K562 (cell line): ENCODE results near the gene PEX11B. TPM values are rescaled to one million over a fixed set of nuclear protein-coding genes. Genes with fewer than 3 reads are reported as not detected.

Experiments
- BACH1 ChIP-seq: fragments of 200-800 bp; sonication (Bioruptor generic); IDR thresholded peaks from 2 replicates; pipeline ENCODE4 v1.6.1; 2016; ENCODE audit warnings: missing genetic modification characterization, missing compliant biosample characterization
- CREB3 ChIP-seq: fragments of 450-650 bp; conservative IDR thresholded peaks from 2 replicates; pipeline ENCODE4 v1.6.1; 2016; ENCODE audit warnings: missing genetic modification characterization, low read depth, mild to moderate bottlenecking, missing compliant biosample characterization, moderate library complexity
- CTBP1 ChIP-seq: fragments of 450-650 bp; IDR thresholded peaks from 2 replicates; pipeline ENCODE4 v1.6.1; 2016; ENCODE audit warnings: borderline replicate concordance
- E2F6 ChIP-seq, 2 experiments: IDR thresholded peaks; 2 replicates each; pipeline ENCODE4 v1.6.1; 2011; ENCODE audit warnings: borderline replicate concordance in 1 of 2, control low read depth in 1 of 2, low read depth in 1 of 2, low read length in 1 of 2, mild to moderate bottlenecking in 1 of 2, mixed read lengths in 1 of 2, moderate library complexity in 1 of 2; ENCODE audit not compliant: insufficient read depth in 1 of 2, insufficient read length in 1 of 2, poor library complexity in 1 of 2, severe bottlenecking in 1 of 2; ENCODE audit errors: extremely low read depth in 1 of 2
- E2F8 ChIP-seq: fragments of 450-650 bp; IDR thresholded peaks from 2 replicates; pipeline ENCODE4 v1.7.1; 2018; ENCODE audit warnings: mild to moderate bottlenecking, low read depth; ENCODE audit not compliant: partially characterized antibody
- FOXJ2 ChIP-seq: fragments of 200-800 bp; sonication (Bioruptor generic); IDR thresholded peaks from 2 replicates; pipeline ENCODE4 v1.6.1; 2016; ENCODE audit warnings: missing genetic modification characterization, missing compliant biosample characterization
- FOXK2 ChIP-seq, 2 experiments: fragments of 450-650 bp; IDR thresholded peaks in 1 of 2; conservative IDR thresholded peaks in 1 of 2; 2 replicates each; pipeline ENCODE4 v1.6.1; 2016; ENCODE audit warnings: low read depth in 2 of 2, mild to moderate bottlenecking in 1 of 2
- HIVEP1 ChIP-seq: fragments of 250-450 bp; sonication (Bioruptor Pico); IDR thresholded peaks from 2 replicates; pipeline ENCODE4 v1.4.0; 2020; ENCODE audit warnings: mild to moderate bottlenecking
- LCOR ChIP-seq: sonication (generic); formaldehyde crosslinking; IDR thresholded peaks from 2 replicates; pipeline ENCODE4 v1.8.0; 2022; ENCODE audit warnings: mild to moderate bottlenecking, missing genetic modification reagents
- NELFE ChIP-seq: IDR thresholded peaks from 2 replicates; pipeline ENCODE4 v1.6.1; 2011; ENCODE audit warnings: mild to moderate bottlenecking; ENCODE audit not compliant: insufficient read depth, insufficient read length
- POLR2A ChIP-seq: fragments of 450-650 bp; conservative IDR thresholded peaks from 2 replicates; pipeline ENCODE4 v1.6.1; 2016
- RFX1 ChIP-seq: fragments of 450-650 bp; IDR thresholded peaks from 2 replicates; pipeline ENCODE4 v1.6.1; 2016; ENCODE audit warnings: mild to moderate bottlenecking, moderate library complexity
- SNIP1 ChIP-seq: fragments of 450-650 bp; IDR thresholded peaks from 2 replicates; pipeline ENCODE4 v1.7.1; 2017; ENCODE audit warnings: low read depth, mild to moderate bottlenecking
- SOX6 ChIP-seq: fragments of 450-650 bp; IDR thresholded peaks from 2 replicates; pipeline ENCODE4 v1.6.1; 2014; ENCODE audit warnings: mild to moderate bottlenecking
- SPI1 ChIP-seq: IDR thresholded peaks from 2 replicates; pipeline ENCODE4 v1.6.1; 2011; ENCODE audit warnings: low read depth, low read length, control low read depth, borderline replicate concordance
- U2AF1 ChIP-seq: fragments of 200-400 bp; formaldehyde crosslinking; optimal IDR thresholded peaks from 2 replicates; pipeline ENCODE3; 2017; ENCODE audit warnings: mild to moderate bottlenecking, low read depth, low read length, moderate library complexity
- USF1 ChIP-seq: sonication (generic); formaldehyde crosslinking; IDR thresholded peaks from 2 replicates; pipeline ENCODE4 v1.9.0; 2022; ENCODE audit warnings: mild to moderate bottlenecking, missing genetic modification reagents
- ZEB2 ChIP-seq: fragments of 450-650 bp; IDR thresholded peaks from 2 replicates; pipeline ENCODE4 v1.6.1; 2016
- ZNF764 ChIP-seq: fragments of 250-450 bp; sonication (Bioruptor Pico); IDR thresholded peaks from 2 replicates; pipeline ENCODE4 v1.4.0; 2020; ENCODE audit warnings: low read depth, mild to moderate bottlenecking, moderate library complexity
- ZNF766 ChIP-seq: fragments of 200-800 bp; sonication (Bioruptor generic); conservative IDR thresholded peaks from 2 replicates; pipeline ENCODE4 v1.6.1; 2016; ENCODE audit warnings: missing genetic modification characterization, missing compliant biosample characterization
- polyA plus RNA-seq, 8 experiments: library from polyadenylated mRNA; depleted of rRNA in 4 of 8; stranded (reverse) in 5 of 8; unstranded in 3 of 8; fragments of >200 nt; fragmentation: Nextera tagmentation in 2 of 8; fragmentation: Illumina TruSeq in 1 of 8; extraction: Ambion mirVana in 2 of 8; extraction: Trizol in 1 of 8; gene quantifications; 2 replicates each; pipeline versions ENCODE4 v1.2.1 to v1.2.3, GENCODE V29; 2011 to 2014; ENCODE audit warnings: inconsistent platforms in 1 of 8, missing spikeins in 1 of 8
- total RNA-seq, 7 experiments: library from RNA; depleted of rRNA in 6 of 7; stranded (reverse); fragments of >200 nt in 6 of 7; fragmentation: Illumina TruSeq in 2 of 7; extraction: Trizol in 2 of 7; gene quantifications; 2 replicates each; pipeline versions ENCODE4 v1.2.1 to v1.2.3, GENCODE V29; 2011 to 2021; ENCODE audit warnings: low replicate concordance in 1 of 7
- TF ChIP-seq, protein P1 (sequence below): fragments of 450-650 bp; IDR thresholded peaks from 2 replicates; pipeline ENCODE4 v1.6.1; 2016
- TF ChIP-seq, protein P2 (sequence below): sonication (generic); IDR thresholded peaks from 2 replicates; pipeline ENCODE4 v1.6.1; 2016

The PEX11B gene
- total and polyA plus RNA-seq, 9 of the 15 experiments (the other 6 are each of a cell fraction or from before 2014, with no cell fraction given): 13.2 to 60.0 (median 21.7) TPM

- TF ChIP-seq CTBP1 (peak; percentile 62; the same call in 1 of the 2 replicates), FOXJ2 (tag) (peak; percentile 90), LCOR (CRISPR knock-in tag) (peak; percentile 65; the same call in 1 of the 2 replicates), NELFE (no peak), CREB3 (tag) (no peak), ZEB2 (peak; percentile 40; the same call in 1 of the 2 replicates), POLR2A (no peak), SOX6 (peak; percentile 32; the same call in 1 of the 2 replicates), SNIP1 (peak; percentile 51; the same call in 1 of the 2 replicates), E2F8 (no peak), USF1 (no peak), HIVEP1 (CRISPR knock-in tag) (no peak), RFX1 (peak; percentile 83), SPI1 (peak; percentile 23; the same call in 1 of the 2 replicates), U2AF1 (no peak), ZNF764 (no peak), FOXK2 (conservative IDR thresholded peaks at IDR 0.05 in 1 of 2, IDR thresholded peaks at IDR 0.05 in 1 of 2; ENCODE audit: low read depth in 2 of 2) (0 out of 4 replicates have a peak, but pooled peaks of 1 of the 2 experiments have one; percentile 43), E2F6 (IDR thresholded peaks at IDR 0.05; ENCODE audit: borderline replicate concordance in 1 of 2, extremely low read depth in 1 of 2, insufficient read depth in 1 of 2, insufficient read length in 1 of 2, low read depth in 1 of 2, low read length in 1 of 2, poor library complexity in 1 of 2, severe bottlenecking in 1 of 2) (no peak), ZNF766 (CRISPR knock-in tag) (peak; percentile 98), BACH1 (tag) (no peak)
- TF ChIP-seq, protein P1, sequence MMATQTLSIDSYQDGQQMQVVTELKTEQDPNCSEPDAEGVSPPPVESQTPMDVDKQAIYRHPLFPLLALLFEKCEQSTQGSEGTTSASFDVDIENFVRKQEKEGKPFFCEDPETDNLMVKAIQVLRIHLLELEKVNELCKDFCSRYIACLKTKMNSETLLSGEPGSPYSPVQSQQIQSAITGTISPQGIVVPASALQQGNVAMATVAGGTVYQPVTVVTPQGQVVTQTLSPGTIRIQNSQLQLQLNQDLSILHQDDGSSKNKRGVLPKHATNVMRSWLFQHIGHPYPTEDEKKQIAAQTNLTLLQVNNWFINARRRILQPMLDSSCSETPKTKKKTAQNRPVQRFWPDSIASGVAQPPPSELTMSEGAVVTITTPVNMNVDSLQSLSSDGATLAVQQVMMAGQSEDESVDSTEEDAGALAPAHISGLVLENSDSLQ: 0 out of 2 replicates have a peak, but pooled peaks have one; percentile 9
- TF ChIP-seq, protein P2, sequence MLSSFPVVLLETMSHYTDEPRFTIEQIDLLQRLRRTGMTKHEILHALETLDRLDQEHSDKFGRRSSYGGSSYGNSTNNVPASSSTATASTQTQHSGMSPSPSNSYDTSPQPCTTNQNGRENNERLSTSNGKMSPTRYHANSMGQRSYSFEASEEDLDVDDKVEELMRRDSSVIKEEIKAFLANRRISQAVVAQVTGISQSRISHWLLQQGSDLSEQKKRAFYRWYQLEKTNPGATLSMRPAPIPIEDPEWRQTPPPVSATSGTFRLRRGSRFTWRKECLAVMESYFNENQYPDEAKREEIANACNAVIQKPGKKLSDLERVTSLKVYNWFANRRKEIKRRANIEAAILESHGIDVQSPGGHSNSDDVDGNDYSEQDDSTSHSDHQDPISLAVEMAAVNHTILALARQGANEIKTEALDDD: peak; percentile 89
Measured at GRCh38 chr1:145879775-145880174, 38.7 kb downstream of the PEX11B start (continued).
